GM23338 (cell line): ENCODE data around the gene MGAT5. TPM values are rescaled to one million over a fixed set of nuclear protein-coding genes. Genes with fewer than 3 reads are reported as not detected.

Source experiments
- ATAC-seq: fragments of 200-7000 bp; cut with Tn5 transposase; 3 replicates; pipeline ENCODE4 v1.9.1; 2020
- DNase-seq: peaks from one replicate; pipeline ENCODE4 v3.0.0-alpha.2; 2015; ENCODE audit warnings: low spot score
- H2AFZ ChIP-seq: fragments of 200-600 bp; sonication (generic); 2 replicates; pipeline ENCODE4 v1.8.0; 2016; ENCODE audit warnings: antibody characterized with exemption, mild to moderate bottlenecking, moderate library complexity
- H3F3A ChIP-seq: fragments of 200-600 bp; sonication (generic); replicated peaks from 2 replicates; pipeline ENCODE4 v1.8.0; 2017; ENCODE audit warnings: antibody characterized with exemption, mixed run types, low read depth
- H3K27ac ChIP-seq: fragments of 200-600 bp; sonication (generic); 2 replicates; pipeline ENCODE4 v1.6.1; 2016; ENCODE audit warnings: low read depth
- H3K27me3 ChIP-seq: fragments of 200-600 bp; sonication (generic); 2 replicates; pipeline ENCODE4 v1.8.0; 2016; ENCODE audit warnings: mild to moderate bottlenecking, mixed run types, moderate library complexity; ENCODE audit not compliant: insufficient read depth
- H3K36me3 ChIP-seq: fragments of 200-600 bp; sonication (generic); 2 replicates; pipeline ENCODE4 v1.8.0; 2016; ENCODE audit warnings: mild to moderate bottlenecking; ENCODE audit not compliant: insufficient read depth
- H3K4me1 ChIP-seq: fragments of 200-600 bp; sonication (generic); 2 replicates; pipeline ENCODE4 v1.8.0; 2016; ENCODE audit warnings: mild to moderate bottlenecking, moderate library complexity; ENCODE audit not compliant: insufficient read depth
- H3K4me2 ChIP-seq: fragments of 200-600 bp; sonication (generic); 2 replicates; pipeline ENCODE4 v1.7.1; 2017; ENCODE audit warnings: mixed run types
- H3K4me3 ChIP-seq: fragments of 200-600 bp; sonication (generic); 2 replicates; pipeline ENCODE4 v1.6.1; 2016; ENCODE audit warnings: mixed run types
- H3K79me2 ChIP-seq: fragments of 200-600 bp; sonication (generic); replicated peaks from 2 replicates; pipeline ENCODE4 v1.8.0; 2017; ENCODE audit warnings: mild to moderate bottlenecking; ENCODE audit not compliant: insufficient read depth
- H3K9me2 ChIP-seq: fragments of 200-600 bp; sonication (generic); 2 replicates; pipeline ENCODE4 v1.8.0; 2017; ENCODE audit not compliant: insufficient read depth
- H4K20me1 ChIP-seq: fragments of 200-600 bp; sonication (generic); replicated peaks from 2 replicates; pipeline ENCODE4 v1.8.0; 2017; ENCODE audit warnings: mild to moderate bottlenecking; ENCODE audit not compliant: insufficient read depth
- H3K27ac Mint-ChIP-seq: 2 replicates; pipeline ENCODE4 v1.8.0; 2020; ENCODE audit warnings: inconsistent platforms, mild to moderate bottlenecking, moderate library complexity, mixed read lengths
- H3K27me3 Mint-ChIP-seq: 3 replicates; pipeline ENCODE4 v1.8.0; 2022; ENCODE audit warnings: low read depth, mild to moderate bottlenecking, moderate library complexity, mixed read lengths, inconsistent platforms; ENCODE audit not compliant: insufficient read depth, poor library complexity
- H3K36me3 Mint-ChIP-seq: 3 replicates; pipeline ENCODE4 v1.8.0; 2021; ENCODE audit warnings: low read depth, mild to moderate bottlenecking, inconsistent platforms, moderate library complexity, mixed read lengths
- H3K4me1 Mint-ChIP-seq: 3 replicates; pipeline ENCODE4 v1.8.0; 2020; ENCODE audit warnings: mild to moderate bottlenecking, inconsistent platforms, mixed read lengths
- H3K4me3 Mint-ChIP-seq: 3 replicates; pipeline ENCODE4 v1.8.0; 2021; ENCODE audit warnings: moderate library complexity, mild to moderate bottlenecking, inconsistent platforms, mixed read lengths
- H3K9me3 Mint-ChIP-seq: 3 replicates; pipeline ENCODE4 v1.8.0; 2020; ENCODE audit warnings: moderate library complexity, mild to moderate bottlenecking, inconsistent platforms, mixed read lengths
- CREB1 ChIP-seq: fragments of 250-450 bp; sonication (Bioruptor Pico); IDR thresholded peaks from 2 replicates; pipeline ENCODE4 v1.5.0; 2020; ENCODE audit warnings: low read depth, mild to moderate bottlenecking, moderate library complexity
- CTCF ChIP-seq, 2 experiments: fragments of 200-600 bp in 1 of 2; sonication (generic) in 1 of 2; conservative IDR thresholded peaks; 2 replicates each; pipeline versions ENCODE4 v1.5.1 to v1.6.1; 2016 to 2017; ENCODE audit warnings: antibody characterized with exemption in 2 of 2, low read depth in 2 of 2, mild to moderate bottlenecking in 2 of 2, moderate library complexity in 1 of 2
- EZH2 ChIP-seq: fragments of 200-600 bp; sonication (generic); IDR thresholded peaks from one replicate; pipeline ENCODE4 v1.8.0; 2017; ENCODE audit warnings: antibody characterized with exemption, mild to moderate bottlenecking, low read depth; ENCODE audit not compliant: unreplicated experiment
- EZH2phosphoT487 ChIP-seq: fragments of 200-600 bp; sonication (generic); IDR thresholded peaks from one replicate; pipeline ENCODE4 v1.8.1; 2018; ENCODE audit warnings: antibody characterized with exemption; ENCODE audit not compliant: unreplicated experiment
- JUNB ChIP-seq: IDR thresholded peaks from one replicate; pipeline ENCODE4 v1.6.1; 2016; ENCODE audit warnings: antibody characterized with exemption; ENCODE audit not compliant: unreplicated experiment
- NANOG ChIP-seq: IDR thresholded peaks from 2 replicates; pipeline ENCODE4 v1.6.1; 2016; ENCODE audit warnings: antibody characterized with exemption, borderline replicate concordance
- POLR2AphosphoS5 ChIP-seq: IDR thresholded peaks from 2 replicates; pipeline ENCODE4 v1.6.1; 2016; ENCODE audit warnings: antibody characterized with exemption, low read depth
- STAT1 ChIP-seq: IDR thresholded peaks from one replicate; pipeline ENCODE4 v1.6.1; 2016; ENCODE audit warnings: antibody characterized with exemption; ENCODE audit not compliant: unreplicated experiment
- ZNF114 ChIP-seq: fragments of 250-450 bp; sonication (Bioruptor Pico); IDR thresholded peaks from 2 replicates; pipeline ENCODE4 v1.5.0; 2020; ENCODE audit warnings: mild to moderate bottlenecking, moderate library complexity
- ZNF331 ChIP-seq: fragments of 250-450 bp; sonication (Bioruptor Pico); IDR thresholded peaks from 2 replicates; pipeline ENCODE4 v1.5.0; 2020; ENCODE audit warnings: low read depth, mild to moderate bottlenecking, moderate library complexity
- ZNF462 ChIP-seq: fragments of 250-450 bp; sonication (Bioruptor Pico); IDR thresholded peaks from 2 replicates; pipeline ENCODE4 v1.5.0; 2020; ENCODE audit warnings: mild to moderate bottlenecking, moderate library complexity
- polyA plus RNA-seq: library from polyadenylated mRNA; unstranded; fragments of >200 nt; fragmentation: Nextera tagmentation; extraction: Ambion mirVana; gene quantifications from 2 replicates; pipeline ENCODE4 v1.2.1, GENCODE V29; 2016
- total RNA-seq: library from RNA; depleted of rRNA; stranded (reverse); fragments of >200 nt; shearing (Covaris generic); gene quantifications from 2 replicates; pipeline ENCODE4 v1.2.3, GENCODE V29; 2014
- TF ChIP-seq, protein P1 (sequence below): IDR thresholded peaks from one replicate; pipeline ENCODE4 v1.6.1; 2018; ENCODE audit warnings: antibody characterized with exemption; ENCODE audit not compliant: unreplicated experiment
- TF ChIP-seq, protein P2 (sequence below): IDR thresholded peaks from 2 replicates; pipeline ENCODE4 v1.6.1; 2016; ENCODE audit warnings: antibody characterized with exemption

The MGAT5 gene
- total and polyA plus RNA-seq, 2 experiments from 2014 or later = 4.6 to 27.6 TPM

- Histone ChIP-seq H3K4me1 (peaks cover 3% of the 10 kb centered on the region; the same call in 1 of the 2 replicates), H2AFZ (no peak overlapping the region), H3K36me3 (no peaks in the 10 kb centered on the region), H3F3A (no peaks in the 10 kb centered on the region), H3K27ac (no peak overlapping the region), H3K27me3 (no peaks in the 10 kb centered on the region), H4K20me1 (0 out of 2 replicates have a peak, but pooled peaks cover 7% of the 10 kb centered on the region), H3K4me2 (no peak overlapping the region), H3K9me2 (no peaks in the 10 kb centered on the region), H3K4me3 (no peak overlapping the region), H3K79me2 (no peaks in the 10 kb centered on the region)
- ATAC-seq (no peak), DNase-seq (no peak)
- H3K4me3 Mint-ChIP-seq = no peak overlapping the region
- no peak for TF ChIP-seq NANOG
- TF ChIP-seq, protein P1, sequence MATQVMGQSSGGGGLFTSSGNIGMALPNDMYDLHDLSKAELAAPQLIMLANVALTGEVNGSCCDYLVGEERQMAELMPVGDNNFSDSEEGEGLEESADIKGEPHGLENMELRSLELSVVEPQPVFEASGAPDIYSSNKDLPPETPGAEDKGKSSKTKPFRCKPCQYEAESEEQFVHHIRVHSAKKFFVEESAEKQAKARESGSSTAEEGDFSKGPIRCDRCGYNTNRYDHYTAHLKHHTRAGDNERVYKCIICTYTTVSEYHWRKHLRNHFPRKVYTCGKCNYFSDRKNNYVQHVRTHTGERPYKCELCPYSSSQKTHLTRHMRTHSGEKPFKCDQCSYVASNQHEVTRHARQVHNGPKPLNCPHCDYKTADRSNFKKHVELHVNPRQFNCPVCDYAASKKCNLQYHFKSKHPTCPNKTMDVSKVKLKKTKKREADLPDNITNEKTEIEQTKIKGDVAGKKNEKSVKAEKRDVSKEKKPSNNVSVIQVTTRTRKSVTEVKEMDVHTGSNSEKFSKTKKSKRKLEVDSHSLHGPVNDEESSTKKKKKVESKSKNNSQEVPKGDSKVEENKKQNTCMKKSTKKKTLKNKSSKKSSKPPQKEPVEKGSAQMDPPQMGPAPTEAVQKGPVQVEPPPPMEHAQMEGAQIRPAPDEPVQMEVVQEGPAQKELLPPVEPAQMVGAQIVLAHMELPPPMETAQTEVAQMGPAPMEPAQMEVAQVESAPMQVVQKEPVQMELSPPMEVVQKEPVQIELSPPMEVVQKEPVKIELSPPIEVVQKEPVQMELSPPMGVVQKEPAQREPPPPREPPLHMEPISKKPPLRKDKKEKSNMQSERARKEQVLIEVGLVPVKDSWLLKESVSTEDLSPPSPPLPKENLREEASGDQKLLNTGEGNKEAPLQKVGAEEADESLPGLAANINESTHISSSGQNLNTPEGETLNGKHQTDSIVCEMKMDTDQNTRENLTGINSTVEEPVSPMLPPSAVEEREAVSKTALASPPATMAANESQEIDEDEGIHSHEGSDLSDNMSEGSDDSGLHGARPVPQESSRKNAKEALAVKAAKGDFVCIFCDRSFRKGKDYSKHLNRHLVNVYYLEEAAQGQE = no peak
- no peak for TF ChIP-seq EZH2phosphoT487
- no peak for TF ChIP-seq ZNF462 (CRISPR knock-in tag)
- TF ChIP-seq JUNB = no peak
- TF ChIP-seq, protein P2, sequence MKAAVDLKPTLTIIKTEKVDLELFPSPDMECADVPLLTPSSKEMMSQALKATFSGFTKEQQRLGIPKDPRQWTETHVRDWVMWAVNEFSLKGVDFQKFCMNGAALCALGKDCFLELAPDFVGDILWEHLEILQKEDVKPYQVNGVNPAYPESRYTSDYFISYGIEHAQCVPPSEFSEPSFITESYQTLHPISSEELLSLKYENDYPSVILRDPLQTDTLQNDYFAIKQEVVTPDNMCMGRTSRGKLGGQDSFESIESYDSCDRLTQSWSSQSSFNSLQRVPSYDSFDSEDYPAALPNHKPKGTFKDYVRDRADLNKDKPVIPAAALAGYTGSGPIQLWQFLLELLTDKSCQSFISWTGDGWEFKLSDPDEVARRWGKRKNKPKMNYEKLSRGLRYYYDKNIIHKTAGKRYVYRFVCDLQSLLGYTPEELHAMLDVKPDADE = no peak
- no peak for TF ChIP-seq STAT1
- TF ChIP-seq CREB1 (CRISPR knock-in tag) = no peak
- TF ChIP-seq ZNF114 (CRISPR knock-in tag) = no peak
- TF ChIP-seq CTCF (conservative IDR thresholded peaks at IDR 0.05; ENCODE audit: low read depth in 2 of 2) = no peak
- TF ChIP-seq EZH2 = no peak
- no peak for TF ChIP-seq ZNF331
- TF ChIP-seq POLR2AphosphoS5 = no peak
- H3K9me3 Mint-ChIP-seq = no peaks in the 10 kb centered on the region
- H3K36me3 Mint-ChIP-seq = no peaks in the 10 kb centered on the region
- H3K27ac Mint-ChIP-seq = no peak overlapping the region
- H3K27me3 Mint-ChIP-seq = no peaks in the 10 kb centered on the region
- peaks cover 15% of the 10 kb centered on the region for H3K4me1 Mint-ChIP-seq
Observed at GRCh38 chr2:134296301-134296700, 42.4 kb downstream of the MGAT5 start.
